ENCODE results near the gene RGS3.
"Not testable (repeated sequence)": the region's sequence is repeated elsewhere in the genome, so short reads cannot be mapped to it uniquely, and the experiment has no call there.

RGS3 gene

DNA sequence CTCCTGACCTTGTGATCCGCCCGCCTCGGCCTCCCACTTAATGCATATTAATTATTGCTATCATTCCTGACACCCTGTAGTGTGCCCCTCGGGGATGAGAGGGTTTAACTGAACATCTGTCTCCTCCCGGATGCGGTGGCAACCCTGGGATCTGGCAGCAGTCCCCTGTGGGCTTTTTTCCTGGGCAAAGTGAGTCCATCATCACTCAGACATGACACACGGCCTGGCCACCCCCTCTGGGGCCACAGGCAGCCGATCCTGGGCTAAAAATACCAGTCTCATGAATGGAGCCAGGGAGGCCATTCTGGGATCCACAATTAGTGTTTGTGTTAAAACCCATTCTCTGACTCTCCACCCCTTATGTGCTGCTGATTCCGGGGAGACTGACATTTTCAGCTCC, 161.2 kb downstream of the RGS3 start:
- no peak for DNase-seq

DNA sequence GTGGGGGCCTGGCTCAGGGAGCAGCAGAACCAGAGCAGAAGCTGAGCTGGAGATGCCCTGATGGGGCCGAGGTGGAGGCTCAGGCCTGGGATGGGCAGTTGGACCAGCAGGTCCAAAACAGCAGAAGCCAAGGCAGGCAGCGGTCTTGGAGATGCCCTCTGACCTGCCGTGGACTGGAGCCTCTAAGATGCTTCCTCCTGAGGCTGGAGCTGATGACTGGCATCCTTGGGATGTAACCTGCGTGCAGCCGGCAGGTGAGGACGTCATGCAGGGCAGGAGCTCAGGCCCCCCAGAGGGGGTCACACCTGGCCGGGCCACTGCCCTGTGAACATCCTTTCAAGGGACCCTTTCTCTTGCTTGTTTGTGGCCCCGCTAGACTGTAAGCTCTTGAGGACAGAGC, 162.0 kb downstream of the RGS3 start:
- DNase-seq: no peak

DNA sequence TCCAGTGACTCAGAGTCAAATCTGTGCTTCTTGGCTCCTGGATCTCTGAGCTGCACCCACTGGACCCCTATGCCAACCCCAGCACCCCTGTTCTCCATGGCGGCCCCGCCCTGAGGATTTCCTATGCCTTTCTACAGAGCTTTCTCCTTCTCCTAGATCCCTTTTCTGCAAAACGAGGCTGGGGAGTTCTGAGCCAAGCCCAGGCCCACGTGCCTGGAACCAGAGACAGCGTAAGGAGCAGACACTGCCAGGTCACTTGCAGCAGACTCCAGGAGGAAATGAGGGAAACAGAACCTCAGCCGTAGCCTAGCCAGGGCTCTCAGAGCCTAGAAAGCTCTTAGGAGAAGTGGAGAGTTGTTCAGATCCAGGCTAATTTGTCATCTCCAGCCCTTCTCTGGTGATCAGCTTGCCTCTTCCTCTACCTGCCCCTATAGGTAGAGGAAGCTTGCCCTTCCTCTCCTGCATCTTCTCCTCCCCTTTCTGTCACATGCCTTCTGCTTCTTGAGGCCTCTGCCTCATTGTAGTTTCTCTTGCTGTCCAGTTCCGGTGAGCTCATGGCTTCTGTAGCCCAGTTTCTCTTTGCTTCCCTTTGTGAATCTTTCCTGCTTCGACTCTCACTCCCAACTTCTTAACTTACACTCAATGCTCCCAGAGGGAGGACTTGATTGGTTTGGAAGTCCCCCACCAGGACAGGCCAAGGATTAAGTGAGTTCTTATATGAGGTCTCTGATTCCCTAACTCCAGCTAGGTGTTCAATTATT, 163.4 kb downstream of the RGS3 start:
- no peak for DNase-seq

GRCh38 chr9:113628621-113629020, 165.1 kb downstream of the RGS3 start:
- DNase-seq: no peak

- DNase-seq: no peak
These were observed 167.0 kb downstream of the RGS3 start for GRCh38 chr9:113630386-113631136.

DNA sequence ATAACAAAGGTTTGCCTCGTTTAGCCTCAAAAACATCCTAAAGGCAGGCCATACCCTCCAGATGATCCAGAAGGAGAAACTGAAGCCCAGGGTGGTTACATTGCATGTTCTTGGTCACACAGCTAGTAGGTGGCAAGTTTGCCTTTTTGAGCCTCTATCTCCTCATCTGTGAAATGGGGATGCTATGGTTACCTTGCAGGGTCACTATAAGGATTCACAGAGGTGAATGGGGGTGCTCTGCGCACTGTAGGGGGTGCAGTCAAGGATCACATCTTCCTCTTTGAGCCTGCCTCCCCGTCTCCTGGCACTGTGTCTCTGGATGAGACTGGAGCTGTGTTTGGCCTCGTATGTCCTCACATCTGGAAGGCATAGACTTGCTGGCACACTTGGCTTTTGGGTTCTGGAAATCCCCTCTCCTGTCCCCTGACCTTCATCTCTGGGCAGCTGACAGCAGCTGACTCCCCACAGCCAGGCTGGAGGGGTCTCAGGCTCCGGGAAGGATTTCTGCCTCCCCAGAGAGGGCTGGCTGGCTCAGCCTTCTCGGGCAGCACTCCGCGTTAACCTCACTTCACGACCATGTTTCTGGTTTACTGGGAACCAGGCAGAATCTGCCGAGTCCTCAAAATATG, 167.7 kb downstream of the RGS3 start:
- DNase-seq: no peak

DNA sequence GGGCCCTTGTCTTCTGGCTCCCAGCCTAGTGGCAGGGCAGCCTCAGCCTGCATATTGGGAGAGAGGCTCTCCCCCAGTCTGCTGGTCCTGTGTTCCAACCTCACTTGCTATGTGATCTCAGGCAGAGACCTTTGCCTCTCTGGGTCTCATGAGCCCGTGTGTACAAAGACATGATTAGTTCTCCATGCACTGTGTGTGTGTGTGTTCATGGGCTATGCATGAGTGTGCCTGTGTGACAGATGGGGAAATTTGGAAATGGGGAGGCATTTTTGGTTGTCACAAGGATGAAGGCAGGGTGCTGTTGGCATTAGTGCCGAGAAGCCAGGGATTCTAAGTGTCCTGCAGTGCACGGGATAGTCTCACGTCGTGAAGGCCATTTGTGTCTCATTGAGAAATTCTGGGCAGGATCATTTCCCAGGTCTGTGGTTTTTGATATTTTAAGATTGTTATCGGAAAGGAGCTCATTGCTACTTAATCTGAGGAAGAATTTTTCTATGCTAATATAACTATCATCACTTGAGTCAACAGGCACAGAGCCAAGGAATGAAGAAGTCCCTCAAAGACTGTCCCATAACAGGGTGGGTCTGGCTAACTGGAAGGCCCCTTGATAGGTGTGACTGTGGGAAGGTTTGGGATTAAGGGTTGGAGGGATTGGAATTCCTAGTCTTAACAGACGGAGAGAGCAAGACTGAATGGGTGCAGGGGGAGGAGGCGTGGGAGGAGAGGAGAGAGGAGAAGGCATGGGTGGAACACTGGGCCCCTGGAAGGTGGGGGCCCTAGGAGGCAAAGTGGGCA, 168.5 kb downstream of the RGS3 start:
- DNase-seq: no peak

- no peak for DNase-seq
These were observed 169.5 kb downstream of the RGS3 start for GRCh38 chr9:113632776-113633590.

- DNase-seq: no peak
These were observed 170.5 kb downstream of the RGS3 start for GRCh38 chr9:113633782-113634595.

GRCh38 chr9:113634596-113635515, 171.3 kb downstream of the RGS3 start:
- no peak for DNase-seq

DNA sequence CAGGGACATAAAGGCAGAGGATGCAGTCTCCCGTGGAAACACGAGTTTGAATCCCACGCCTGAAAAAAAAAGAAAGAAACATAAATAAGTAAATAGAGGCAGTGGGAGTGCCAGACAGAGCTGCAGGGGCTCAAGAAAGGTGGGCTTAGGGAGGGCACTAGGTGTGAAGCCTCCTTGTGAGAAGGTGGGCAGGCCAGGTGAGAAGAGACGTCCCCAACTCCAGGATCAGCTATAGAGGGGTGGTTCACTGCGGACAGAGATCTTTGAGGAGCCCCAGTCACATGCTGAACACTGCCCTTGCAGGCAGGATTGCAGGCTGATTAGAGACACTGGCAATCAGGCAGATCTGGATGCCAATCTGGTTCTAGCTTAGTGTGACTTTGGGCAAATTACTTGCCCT, 172.1 kb downstream of the RGS3 start:
- no peak for DNase-seq

GRCh38 chr9:113636165-113636564, 172.6 kb downstream of the RGS3 start:
- no peak for DNase-seq

DNA sequence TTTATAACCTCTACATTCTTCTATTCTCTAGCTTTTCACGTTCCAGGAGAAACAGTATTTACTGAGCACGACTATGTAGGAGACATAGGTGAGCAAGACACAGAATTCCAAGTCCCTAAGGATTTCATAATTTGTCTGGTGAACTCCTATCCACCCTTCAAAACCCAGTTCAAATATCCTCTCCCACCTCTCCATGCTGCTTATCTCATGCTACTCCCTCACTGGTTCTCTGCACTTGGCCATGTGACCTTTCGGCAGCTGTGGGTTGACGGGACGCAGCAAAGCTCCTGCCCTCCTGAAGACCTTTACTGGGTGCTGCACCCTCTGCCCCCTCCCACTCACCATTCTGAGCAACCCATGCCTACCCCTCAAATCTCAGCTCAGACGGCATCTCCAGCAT, 173.2 kb downstream of the RGS3 start:
- DNase-seq: no peak

DNA sequence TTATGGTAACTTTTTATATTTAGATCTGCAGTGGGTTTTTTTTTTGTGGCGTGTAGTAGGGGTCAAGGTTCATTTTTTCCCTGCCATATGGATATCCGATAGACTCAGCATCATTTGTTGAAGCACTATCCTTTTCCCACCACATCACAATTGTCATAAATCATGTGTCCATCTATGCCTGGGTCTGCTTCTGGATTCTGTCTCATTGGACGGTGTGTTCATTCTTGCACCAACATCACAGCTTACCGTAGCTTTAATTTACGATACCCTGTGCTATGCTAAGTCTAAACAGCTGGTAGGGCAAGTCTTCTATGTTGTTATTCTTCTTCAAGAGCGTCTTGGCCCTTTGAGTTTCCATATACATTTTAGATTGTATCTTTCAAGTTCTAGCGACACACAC, 175.0 kb downstream of the RGS3 start:
- DNase-seq: no peak

DNA sequence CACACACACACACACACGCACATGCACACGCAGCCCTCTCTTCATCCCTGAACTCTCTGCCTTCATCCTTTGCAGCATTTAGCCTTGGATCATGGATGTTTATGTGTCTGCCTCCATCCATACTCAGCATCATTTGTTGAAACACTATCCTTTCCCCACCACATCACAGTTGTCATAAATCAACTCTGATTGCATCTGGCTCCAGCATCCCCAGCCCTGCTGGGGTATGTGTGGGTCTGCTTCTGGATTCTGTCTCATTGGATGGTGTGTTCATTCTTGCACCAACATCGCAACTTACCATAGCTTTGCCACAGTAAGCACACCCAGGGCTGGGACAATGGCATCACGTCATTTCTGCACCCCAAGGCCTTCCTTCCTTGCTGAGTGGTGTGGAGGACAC, 175.4 kb downstream of the RGS3 start:
- DNase-seq: no peak

DNA sequence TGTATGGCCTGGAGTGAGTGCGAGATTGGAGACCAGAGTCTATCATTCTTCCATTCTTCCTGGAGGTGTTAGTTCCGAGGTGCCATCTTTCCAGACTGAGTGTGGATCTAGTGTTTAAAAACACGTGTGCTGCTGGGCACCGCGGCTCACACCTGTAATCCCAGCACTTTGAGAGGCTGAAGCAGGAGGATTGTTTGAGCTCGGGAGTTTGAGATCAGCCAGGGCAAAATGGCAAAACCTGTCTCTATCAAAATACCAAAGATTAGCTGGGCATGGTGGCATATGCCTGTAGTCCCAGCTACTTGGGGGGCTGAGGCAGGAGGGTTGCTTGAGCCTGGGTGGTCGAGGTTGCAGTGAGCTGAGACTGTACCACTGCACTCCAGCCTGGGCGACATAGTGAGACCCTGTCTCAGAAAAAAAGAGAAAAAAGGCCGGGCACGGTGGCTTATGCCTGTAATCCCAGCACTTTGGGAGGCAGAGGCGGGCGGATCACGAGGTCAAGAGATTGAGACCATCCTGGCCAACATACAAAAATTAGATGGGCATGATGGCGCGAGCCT, 176.0 kb downstream of the RGS3 start:
- DNase-seq: not testable (repeated sequence)

- DNase-seq: no peak
These were observed 176.9 kb downstream of the RGS3 start for GRCh38 chr9:113640418-113640817.

DNA sequence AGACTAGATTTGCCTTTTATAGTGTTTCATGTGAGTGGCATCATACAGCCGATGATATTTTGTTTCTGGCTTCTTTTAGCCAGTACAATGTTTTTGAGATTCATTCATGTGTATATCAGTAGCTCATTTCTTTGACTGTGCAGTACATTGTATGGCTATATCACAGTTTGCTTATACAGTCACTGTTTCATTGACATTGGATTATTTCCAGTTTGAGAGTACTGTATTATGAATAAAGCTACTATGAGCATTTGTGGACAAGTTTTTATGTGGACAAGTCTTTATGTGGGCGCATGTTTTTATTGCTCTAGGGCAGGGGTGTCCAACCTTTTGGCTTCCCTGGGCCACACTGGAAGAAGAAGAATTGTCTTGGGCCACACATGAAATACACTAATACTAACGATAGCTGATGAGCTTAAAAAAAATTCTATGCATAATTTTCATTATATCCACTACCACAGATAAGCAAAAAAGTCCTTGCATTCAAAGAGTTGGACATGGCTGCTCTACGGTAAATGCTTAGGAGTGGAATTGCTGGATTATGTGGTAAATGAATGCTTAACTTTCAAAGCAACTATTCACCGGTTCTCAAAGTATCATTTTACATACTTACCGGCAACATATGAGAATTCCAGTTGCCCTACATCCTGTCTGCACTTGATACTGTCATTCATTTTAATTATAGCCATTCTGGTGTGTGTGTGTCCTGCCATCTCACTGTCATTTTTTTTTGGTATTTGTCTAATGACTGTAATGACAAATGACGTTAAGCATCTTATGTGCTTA, 177.8 kb downstream of the RGS3 start:
- no peak for DNase-seq

- DNase-seq: no peak
These were observed 180.8 kb downstream of the RGS3 start for GRCh38 chr9:113644321-113644720.

Data from activated CD4-positive, CD25-positive, alpha-beta regulatory T cell (primary cell).